SW480 (cell line): Measurements from ENCODE around the gene ADCY2.

Source experiments
- DNase-seq: peaks from one replicate; pipeline ENCODE4 v3.0.0-alpha.2; 2016; ENCODE audit warnings: low spot score

Gene ADCY2

GRCh38 chr5:7395947-7396712 lies at the start of gene ADCY2:
ADCY2 (plus strand) TSS chr5:7396138; CDS start chr5:7396297, 159 bp downstream.
- DNase-seq, result peak; percentile 33

GRCh38 chr5:7347377-7347776 lies 48.6 kb upstream of the ADCY2 start:
- DNase-seq, result no peak

- DNase-seq, result no peak
These were observed 47.6 kb upstream of the ADCY2 start for GRCh38 chr5:7348168-7348854.

- no peak for DNase-seq
These were observed 34.3 kb upstream of the ADCY2 start for GRCh38 chr5:7361593-7361992.

GRCh38 chr5:7363067-7363677 lies 32.8 kb upstream of the ADCY2 start:
- no peak for DNase-seq

- DNase-seq, result peak; percentile 13
These were observed 31.6 kb upstream of the ADCY2 start for GRCh38 chr5:7364226-7364875.

GRCh38 chr5:7367780-7368179 lies 28.2 kb upstream of the ADCY2 start:
- no peak for DNase-seq

GRCh38 chr5:7372399-7372798 lies 23.5 kb upstream of the ADCY2 start:
- DNase-seq, result no peak

- no peak for DNase-seq
These were observed 21.8 kb upstream of the ADCY2 start for GRCh38 chr5:7374186-7374585.

- DNase-seq, result no peak
These were observed 20.5 kb upstream of the ADCY2 start for GRCh38 chr5:7375457-7375856.

GRCh38 chr5:7376871-7377270 lies 19.1 kb upstream of the ADCY2 start:
- DNase-seq, result no peak

- no peak for DNase-seq
These were observed 18.2 kb upstream of the ADCY2 start for GRCh38 chr5:7377761-7378160.

- DNase-seq, result no peak
These were observed 13.3 kb upstream of the ADCY2 start for GRCh38 chr5:7382588-7382987.

- no peak for DNase-seq
These were observed 10.3 kb upstream of the ADCY2 start for GRCh38 chr5:7385681-7386080.

- DNase-seq, result no peak
These were observed 7.4 kb upstream of the ADCY2 start for GRCh38 chr5:7388553-7388952.

GRCh38 chr5:7391215-7391614 lies 4.7 kb upstream of the ADCY2 start:
- DNase-seq, result peak; percentile 21

- peak; percentile 55 for DNase-seq
These were observed 3.9 kb upstream of the ADCY2 start for GRCh38 chr5:7391814-7392692.

GRCh38 chr5:7392693-7393024 lies 3.3 kb upstream of the ADCY2 start:
- DNase-seq, result no peak

- DNase-seq, result no peak
These were observed 1.8 kb upstream of the ADCY2 start for GRCh38 chr5:7393921-7394799.

- no peak for DNase-seq
These were observed 978 bp upstream of the ADCY2 start for GRCh38 chr5:7394889-7395431.
